Caki2 (cell line): ENCODE data around the gene SLC35E2B. TPM values are rescaled to one million over a fixed set of nuclear protein-coding genes. Genes with fewer than 3 reads are reported as not detected.

Experiments
- total RNA-seq: library from RNA; depleted of rRNA; stranded (reverse); fragments of >200 nt; shearing (Covaris generic); gene quantifications from 2 replicates; pipeline ENCODE4 v1.2.3, GENCODE V29; 2014; ENCODE audit warnings: low replicate concordance; rRNA removed

Gene SLC35E2B
- total RNA-seq, 1 experiment from 2014 or later, result 13.8 TPM

Other genes with a start within 250 kb of the SLC35E2B start
- not detected in 2 replicates for gene ATAD3C, start 243.1 kb downstream of the SLC35E2B start, total RNA-seq
- gene ATAD3B, start 221.0 kb downstream of the SLC35E2B start, total RNA-seq, result 22.3 and 40.7 TPM in 2 replicates
- 78.9 and 82.4 TPM in 2 replicates for gene ATAD3A, start 180.6 kb downstream of the SLC35E2B start, total RNA-seq
- gene TMEM240, start 152.2 kb downstream of the SLC35E2B start, total RNA-seq, result not detected in 2 replicates
- 51.1 and 81.8 TPM in 2 replicates for gene SSU72, start 117.9 kb downstream of the SLC35E2B start, total RNA-seq
- 16.9 and 31.3 TPM in 2 replicates for gene FNDC10, start 92.7 kb downstream of the SLC35E2B start, total RNA-seq
- 35.7 and 49.0 TPM in 2 replicates for gene MIB2, start 77.3 kb downstream of the SLC35E2B start, total RNA-seq
- gene MMP23B, start 60.6 kb downstream of the SLC35E2B start, total RNA-seq, result not detected in 2 replicates
- 4.4 and 5.5 TPM in 2 replicates for gene CDK11B, start 33.8 kb downstream of the SLC35E2B start, total RNA-seq
- gene CDK11A, start 31.6 kb upstream of the SLC35E2B start, total RNA-seq, result 3.7 and 15.4 TPM in 2 replicates
- 51.8 and 82.9 TPM in 2 replicates for gene NADK, start 85.7 kb upstream of the SLC35E2B start, total RNA-seq
- 282 and 362 TPM in 2 replicates for gene GNB1, start 198.3 kb upstream of the SLC35E2B start, total RNA-seq
- gene CALML6, start 222.5 kb upstream of the SLC35E2B start, total RNA-seq, result not detected in 2 replicates
- gene TMEM52, start 226.5 kb upstream of the SLC35E2B start, total RNA-seq, result not detected in 2 replicates